PC-9 (cell line): Measurements from ENCODE around the gene NOB1.

Source experiments
- EZH2 ChIP-seq: fragments of 200-600 bp; sonication (generic); IDR thresholded peaks from 2 replicates; pipeline ENCODE4 v1.8.0; 2017; ENCODE audit warnings: antibody characterized with exemption, low read depth
- TF ChIP-seq, protein P1 (sequence below): fragments of 200-600 bp; sonication (generic); conservative IDR thresholded peaks from 2 replicates; pipeline ENCODE4 v1.6.1; 2017; ENCODE audit warnings: mixed run types, antibody characterized with exemption, mild to moderate bottlenecking, moderate library complexity

DNA sequence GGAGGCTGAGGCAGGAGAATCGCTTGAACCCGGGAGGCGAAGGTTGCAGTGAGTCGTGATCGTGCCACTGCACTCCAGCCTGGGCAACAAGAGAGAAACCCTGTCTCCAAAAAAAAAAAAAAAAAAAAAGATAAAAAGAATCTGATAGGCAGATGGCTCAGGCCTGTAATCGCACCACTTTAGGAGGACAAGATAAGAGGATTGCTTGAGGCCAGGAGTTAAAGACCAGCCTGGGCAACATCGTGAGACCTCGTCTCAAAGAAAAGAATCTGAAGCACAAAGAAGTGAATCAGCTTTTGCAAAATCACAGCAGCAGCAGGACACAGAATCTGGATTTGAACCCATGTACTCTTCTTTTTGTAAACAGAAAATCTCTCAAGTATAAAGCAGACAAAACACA is 7.6 kb downstream of the NOB1 start:
- TF ChIP-seq EZH2: no peak
- TF ChIP-seq, protein P1, sequence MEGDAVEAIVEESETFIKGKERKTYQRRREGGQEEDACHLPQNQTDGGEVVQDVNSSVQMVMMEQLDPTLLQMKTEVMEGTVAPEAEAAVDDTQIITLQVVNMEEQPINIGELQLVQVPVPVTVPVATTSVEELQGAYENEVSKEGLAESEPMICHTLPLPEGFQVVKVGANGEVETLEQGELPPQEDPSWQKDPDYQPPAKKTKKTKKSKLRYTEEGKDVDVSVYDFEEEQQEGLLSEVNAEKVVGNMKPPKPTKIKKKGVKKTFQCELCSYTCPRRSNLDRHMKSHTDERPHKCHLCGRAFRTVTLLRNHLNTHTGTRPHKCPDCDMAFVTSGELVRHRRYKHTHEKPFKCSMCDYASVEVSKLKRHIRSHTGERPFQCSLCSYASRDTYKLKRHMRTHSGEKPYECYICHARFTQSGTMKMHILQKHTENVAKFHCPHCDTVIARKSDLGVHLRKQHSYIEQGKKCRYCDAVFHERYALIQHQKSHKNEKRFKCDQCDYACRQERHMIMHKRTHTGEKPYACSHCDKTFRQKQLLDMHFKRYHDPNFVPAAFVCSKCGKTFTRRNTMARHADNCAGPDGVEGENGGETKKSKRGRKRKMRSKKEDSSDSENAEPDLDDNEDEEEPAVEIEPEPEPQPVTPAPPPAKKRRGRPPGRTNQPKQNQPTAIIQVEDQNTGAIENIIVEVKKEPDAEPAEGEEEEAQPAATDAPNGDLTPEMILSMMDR: no peak
